Stimulated activated CD4-positive, alpha-beta T cell treated with anti-CD3 and anti-CD28 coated beads, Interleukin-4, amount 100 ng/mL, for 4 hours (primary cell): ENCODE data around the gene RIPOR2.
"Not testable (repeated sequence)": the region's sequence is repeated elsewhere in the genome, so short reads cannot be mapped to it uniquely, and the experiment has no call there.

ENCODE experiments used
- DNase-seq, 2 experiments: peaks; one replicate each; pipeline ENCODE4 v3.0.0-alpha.2; 2020

RIPOR2 gene

GRCh38 chr6:24925661-24926060 is 10.1 kb downstream of the RIPOR2 start:
- DNase-seq: no peak

DNA sequence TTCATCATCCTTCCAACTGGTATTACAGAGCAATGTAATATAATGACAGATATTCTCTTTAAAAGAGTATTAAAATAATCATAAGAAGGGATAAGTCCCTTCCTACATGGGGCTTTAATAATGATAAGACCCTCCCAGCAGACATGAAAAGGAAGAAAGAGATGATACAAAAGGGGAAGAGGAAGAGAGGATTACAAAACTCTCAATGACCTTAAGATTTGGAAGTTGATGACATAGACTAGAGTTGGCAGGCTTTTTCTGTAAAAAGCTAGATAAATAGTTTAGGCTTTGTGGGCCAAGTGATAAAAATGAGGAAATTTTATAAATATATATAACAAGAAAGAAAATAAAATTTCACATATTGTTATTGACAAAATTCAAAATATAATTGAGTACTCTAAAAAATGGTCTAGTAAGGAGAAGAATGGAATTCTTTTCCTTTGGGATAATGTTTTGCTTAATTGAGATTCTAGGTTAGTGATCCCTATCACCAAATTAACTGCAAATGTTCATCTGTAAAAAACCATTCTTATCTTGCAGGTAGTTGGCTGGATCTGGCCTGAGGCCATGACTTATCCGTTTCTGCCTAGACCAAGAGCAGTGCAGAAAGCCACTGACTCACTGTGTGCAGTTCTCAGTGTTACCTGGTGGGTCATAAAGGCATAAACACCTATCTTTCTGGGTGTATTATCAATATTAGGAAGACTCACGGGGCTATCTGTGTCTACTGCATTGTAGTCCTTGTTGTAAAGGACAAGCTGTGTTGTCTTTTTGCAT is 11.0 kb downstream of the RIPOR2 start:
- peak in 1 of 2 experiments; percentile 42 for DNase-seq

DNA sequence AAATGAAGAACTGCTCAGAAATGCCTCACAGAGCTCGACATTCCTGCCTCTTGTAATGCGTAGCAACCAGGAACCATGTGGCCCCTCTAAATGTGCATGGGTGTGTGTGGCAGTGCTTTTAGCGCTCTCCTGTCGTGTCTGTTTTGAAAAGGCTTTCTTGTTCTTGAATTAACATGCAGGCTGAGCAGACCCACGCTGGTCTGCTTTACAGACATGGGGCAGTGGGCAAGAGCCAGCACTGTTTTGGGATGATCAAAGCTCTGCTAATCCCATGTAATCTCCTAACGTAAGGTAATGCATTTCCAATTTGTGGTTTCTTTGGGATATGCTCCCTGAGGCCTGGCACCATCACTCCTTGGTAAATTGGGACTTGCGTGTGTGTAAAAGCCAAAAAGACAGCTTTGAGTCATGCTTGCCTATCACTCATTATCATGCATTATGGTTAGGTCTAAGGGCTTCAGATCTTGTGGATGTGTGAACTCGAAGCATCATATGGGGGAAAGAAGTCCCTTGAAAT is 11.8 kb downstream of the RIPOR2 start:
- no peak for DNase-seq

GRCh38 chr6:24922814-24923213 is 12.9 kb downstream of the RIPOR2 start:
- no peak for DNase-seq

GRCh38 chr6:24922170-24922569 is 13.6 kb downstream of the RIPOR2 start:
- DNase-seq: no peak

GRCh38 chr6:24920136-24920535 is 15.6 kb downstream of the RIPOR2 start:
- no peak for DNase-seq

GRCh38 chr6:24919056-24919892 is 16.5 kb downstream of the RIPOR2 start:
- DNase-seq: no peak

- no peak for DNase-seq
Measured at GRCh38 chr6:24918641-24919055, 17.1 kb downstream of the RIPOR2 start.

DNA sequence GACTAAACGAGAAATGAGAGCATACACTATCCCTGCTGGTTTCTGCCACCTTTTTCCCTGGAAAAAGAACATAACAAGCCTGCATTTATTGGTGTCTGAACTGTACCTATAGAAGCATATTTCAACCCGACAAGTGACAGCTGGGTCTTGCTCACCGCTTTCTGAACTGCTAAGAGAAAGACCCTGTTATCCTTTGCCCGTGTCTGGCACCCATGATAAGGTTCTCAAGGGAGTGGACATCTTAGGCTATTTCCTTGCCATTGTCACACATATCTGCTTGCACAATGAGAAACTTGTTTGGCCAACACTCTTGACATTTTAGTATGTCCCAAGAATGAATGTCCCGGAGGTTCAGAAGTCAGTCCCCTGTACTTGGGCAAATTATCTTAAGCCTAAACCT is 19.3 kb downstream of the RIPOR2 start:
- DNase-seq: no peak

DNA sequence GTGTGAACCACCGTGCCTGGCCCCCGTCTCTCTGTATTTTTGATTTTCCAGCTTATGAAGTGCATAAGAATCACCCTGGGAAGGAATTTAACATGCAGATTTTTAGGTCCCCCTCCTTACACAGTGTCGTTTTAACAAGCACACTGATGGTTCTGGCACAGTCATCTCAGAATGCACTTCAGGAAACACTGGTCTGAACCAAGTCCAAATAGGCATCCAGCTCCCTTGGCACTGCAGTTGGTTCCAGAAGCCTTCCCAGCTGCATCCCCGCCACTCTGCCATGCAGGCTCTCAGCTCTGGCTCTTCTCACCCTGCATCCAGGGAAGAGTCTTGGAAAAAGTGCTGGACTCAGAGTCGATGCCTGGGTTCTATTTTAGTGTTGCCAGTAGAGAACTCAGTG is 20.1 kb downstream of the RIPOR2 start:
- no peak for DNase-seq

- not testable (repeated sequence) for DNase-seq
Measured at GRCh38 chr6:24914082-24914481, 21.7 kb downstream of the RIPOR2 start.

- no peak for DNase-seq
Measured at GRCh38 chr6:24911796-24912382, 23.9 kb downstream of the RIPOR2 start.

DNA sequence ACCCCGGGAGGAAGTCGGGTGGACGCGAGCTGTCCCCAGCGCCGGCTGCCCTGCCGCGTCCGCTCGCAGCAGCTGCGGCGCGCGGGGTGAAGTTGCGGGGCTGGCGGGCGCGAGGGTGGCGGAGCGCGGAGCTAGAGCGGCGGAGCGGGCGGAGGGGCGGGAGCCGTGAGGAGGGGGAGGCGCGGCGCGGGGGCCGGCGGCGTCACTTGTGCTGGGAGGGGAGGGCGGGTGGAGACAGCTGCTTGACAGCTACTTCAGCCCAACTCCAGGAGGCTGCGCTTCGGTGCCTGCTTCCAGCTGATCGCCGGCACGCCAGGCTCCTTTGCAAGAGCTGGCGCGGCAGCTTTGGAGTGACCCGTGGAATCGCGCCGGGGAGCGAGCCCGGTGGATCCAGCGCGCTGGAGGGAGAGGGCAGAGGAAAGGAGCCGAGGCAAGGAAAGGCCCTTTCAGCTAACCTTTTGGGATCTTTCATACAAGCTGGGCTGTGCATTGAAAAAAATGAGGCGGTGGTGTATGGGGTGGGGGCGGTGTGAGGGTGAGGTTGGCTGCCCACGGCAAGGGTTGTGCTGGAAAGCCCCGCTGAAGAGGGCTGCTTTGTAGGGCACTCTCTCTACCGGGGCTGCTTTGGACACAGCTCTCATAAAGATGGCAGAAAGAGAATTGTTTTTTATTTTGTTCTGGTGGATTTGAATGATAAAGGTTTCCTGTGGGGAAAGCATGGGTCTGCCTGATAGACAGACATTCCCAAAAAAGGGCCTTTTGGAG is 24.6 kb downstream of the RIPOR2 start:
- DNase-seq: peak; percentile 51 to 55

- peak in 1 of 2 experiments; percentile 35 for DNase-seq
Measured at GRCh38 chr6:24910331-24910960, 25.3 kb downstream of the RIPOR2 start.

DNA sequence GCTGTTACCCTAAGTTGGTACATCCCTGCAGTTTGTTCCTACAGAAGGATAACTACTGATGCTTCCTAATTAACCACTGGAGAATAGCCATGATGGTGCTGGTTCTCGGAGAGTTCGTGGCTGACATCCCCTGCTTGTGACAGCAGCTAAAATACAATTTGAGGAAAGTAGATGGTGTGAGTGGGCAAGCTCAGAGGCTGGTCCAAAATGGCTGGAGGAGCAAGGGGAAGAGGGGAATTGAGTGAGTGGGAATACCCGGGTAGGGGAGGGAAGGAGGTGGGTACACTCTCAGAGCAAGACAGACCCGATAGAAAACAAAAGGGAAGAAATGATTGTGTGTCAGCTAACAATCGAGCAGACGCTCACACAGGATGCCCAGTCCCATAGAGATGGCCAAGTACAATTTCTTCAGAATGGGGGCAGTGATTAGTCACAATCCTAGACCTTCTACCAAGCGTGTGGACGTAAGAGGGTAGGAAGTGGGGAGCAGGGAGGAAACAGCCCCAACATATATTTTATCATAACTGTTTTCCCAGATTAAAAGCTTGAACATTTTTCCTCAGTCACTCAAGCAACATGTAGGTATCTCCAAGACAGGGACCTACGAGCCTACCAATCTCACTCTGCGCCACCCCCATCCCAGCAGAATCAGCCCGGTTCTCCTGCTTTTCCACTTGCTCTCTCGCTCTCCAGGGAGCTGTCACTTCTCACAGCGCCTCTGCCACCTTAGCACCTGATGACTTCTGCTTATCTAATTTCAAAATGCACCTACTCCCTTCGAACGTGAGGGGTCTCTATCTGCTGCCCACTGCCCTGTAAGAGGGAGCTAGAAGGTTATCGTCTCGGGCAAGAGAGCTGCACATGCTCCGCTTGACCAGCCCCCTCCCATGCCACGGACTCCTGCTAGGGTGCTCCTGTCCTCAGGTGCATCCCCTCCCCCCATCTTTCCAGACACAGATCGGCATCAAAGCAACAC is 26.2 kb downstream of the RIPOR2 start:
- no peak for DNase-seq

- DNase-seq: no peak
Measured at GRCh38 chr6:24908650-24909035, 27.1 kb downstream of the RIPOR2 start.

DNA sequence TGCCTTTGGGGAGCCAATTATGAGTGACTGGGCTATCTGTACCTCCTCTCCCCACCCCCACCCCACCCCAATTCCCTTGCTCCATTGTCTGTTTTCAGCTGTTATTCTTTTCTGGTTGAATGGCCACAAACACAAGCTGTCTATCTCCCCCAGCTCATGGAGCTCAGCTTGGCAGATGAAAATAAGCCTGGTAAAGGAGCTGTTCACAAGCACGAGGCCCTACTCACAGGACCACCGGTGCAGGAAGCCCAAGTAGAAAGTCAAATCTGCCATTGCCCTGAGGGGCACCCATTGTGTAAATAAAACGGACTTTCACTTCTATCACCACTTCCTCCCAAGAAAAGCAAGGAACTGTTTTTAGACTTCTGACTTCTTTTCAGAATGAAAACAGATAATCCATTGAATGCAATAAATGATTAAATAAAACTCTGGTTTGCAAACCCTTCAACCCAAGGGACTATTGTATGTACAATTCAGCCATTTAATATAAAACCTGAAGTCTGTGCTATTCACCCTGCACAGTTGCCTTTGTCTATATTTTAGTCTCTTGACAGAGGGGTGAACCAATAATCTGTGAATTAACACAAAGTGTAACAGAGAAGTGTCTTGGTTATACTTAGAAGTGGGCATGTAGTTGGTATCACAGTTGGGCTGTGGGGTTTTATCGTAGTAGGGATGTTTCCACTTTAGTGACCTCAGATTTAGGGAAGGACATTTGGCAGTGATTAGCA is 27.7 kb downstream of the RIPOR2 start:
- no peak for DNase-seq

DNA sequence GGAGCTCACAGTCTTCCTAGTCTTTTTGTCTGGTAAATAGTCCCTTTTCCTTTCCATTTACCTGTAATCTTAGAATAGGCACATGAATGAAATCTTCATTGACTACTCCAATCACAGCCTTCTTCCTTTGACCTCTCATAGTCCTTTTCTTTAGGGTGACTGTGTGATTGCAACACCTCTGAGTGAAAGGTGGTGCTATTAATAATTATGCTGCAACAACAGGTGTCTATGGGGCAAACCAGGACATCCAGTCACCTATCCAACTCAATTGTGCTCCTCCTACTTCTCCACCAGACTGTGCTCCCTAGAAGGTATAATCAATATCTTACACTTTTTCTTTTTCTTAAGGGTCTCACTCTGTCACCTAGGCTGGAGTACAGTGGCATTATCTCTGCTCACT is 29.4 kb downstream of the RIPOR2 start:
- no peak for DNase-seq

GRCh38 chr6:24905483-24905882 is 30.3 kb downstream of the RIPOR2 start:
- DNase-seq: no peak

DNA sequence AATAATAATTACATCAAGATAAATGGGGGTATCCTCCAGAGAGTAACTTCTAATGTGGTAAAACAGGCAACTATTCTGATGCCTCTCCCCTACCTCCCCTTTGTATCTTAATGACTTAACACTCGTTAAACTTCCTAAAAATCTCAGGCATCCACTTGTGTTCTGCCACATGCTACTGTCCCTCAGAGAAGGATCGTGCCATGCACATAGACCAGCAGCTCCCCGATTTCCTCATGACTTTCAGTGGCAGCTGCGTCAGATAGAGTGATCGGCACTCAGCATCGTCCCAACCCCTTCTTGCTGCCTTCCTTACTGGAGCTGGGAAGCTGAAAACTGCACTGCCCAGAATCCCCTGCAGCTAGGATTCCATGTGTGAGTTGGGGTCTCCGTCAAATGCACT is 32.1 kb downstream of the RIPOR2 start:
- no peak for DNase-seq
